AG09309 (cell line): ENCODE results near the gene KCTD6.
A peak's percentile ranks its signal among the peaks of the same experiment; 100 is the strongest.

Experiments used
- DNase-seq: peaks from one replicate; pipeline ENCODE4 v3.0.0-alpha.2; 2010; ENCODE audit warnings: low read depth
- H3K4me3 ChIP-seq: 2 replicates; pipeline ENCODE4 v1.5.1; 2011; ENCODE audit warnings: mild to moderate bottlenecking, low read depth, low read length, moderate library complexity; ENCODE audit not compliant: control insufficient read depth
- TF ChIP-seq, protein P1 (sequence below): IDR thresholded peaks from 2 replicates; pipeline ENCODE4 v1.5.1; 2011; ENCODE audit warnings: mild to moderate bottlenecking, low read depth, low read length, inconsistent platforms; ENCODE audit not compliant: insufficient read depth, control insufficient read depth; ENCODE audit errors: missing control alignments

Gene KCTD6

GRCh38 chr3:58535531-58536500, 43.9 kb downstream of the KCTD6 start:
- H3K4me3 ChIP-seq: no peak overlapping the region; the same call in 1 of the 2 replicates
- TF ChIP-seq, protein P1, sequence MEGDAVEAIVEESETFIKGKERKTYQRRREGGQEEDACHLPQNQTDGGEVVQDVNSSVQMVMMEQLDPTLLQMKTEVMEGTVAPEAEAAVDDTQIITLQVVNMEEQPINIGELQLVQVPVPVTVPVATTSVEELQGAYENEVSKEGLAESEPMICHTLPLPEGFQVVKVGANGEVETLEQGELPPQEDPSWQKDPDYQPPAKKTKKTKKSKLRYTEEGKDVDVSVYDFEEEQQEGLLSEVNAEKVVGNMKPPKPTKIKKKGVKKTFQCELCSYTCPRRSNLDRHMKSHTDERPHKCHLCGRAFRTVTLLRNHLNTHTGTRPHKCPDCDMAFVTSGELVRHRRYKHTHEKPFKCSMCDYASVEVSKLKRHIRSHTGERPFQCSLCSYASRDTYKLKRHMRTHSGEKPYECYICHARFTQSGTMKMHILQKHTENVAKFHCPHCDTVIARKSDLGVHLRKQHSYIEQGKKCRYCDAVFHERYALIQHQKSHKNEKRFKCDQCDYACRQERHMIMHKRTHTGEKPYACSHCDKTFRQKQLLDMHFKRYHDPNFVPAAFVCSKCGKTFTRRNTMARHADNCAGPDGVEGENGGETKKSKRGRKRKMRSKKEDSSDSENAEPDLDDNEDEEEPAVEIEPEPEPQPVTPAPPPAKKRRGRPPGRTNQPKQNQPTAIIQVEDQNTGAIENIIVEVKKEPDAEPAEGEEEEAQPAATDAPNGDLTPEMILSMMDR: no peak
- DNase-seq: no peak

- TF ChIP-seq, protein P1: no peak
- H3K4me3 ChIP-seq: peak within 1 kb of the TSS; percentile 48
- peak; percentile 43 for DNase-seq
Measured at GRCh38 chr3:58536501-58537411, 44.9 kb downstream of the KCTD6 start, which contains the start of gene ACOX2. Gene ACOX2, minus strand, starts transcription at chr3:58537190. Its CDS starts 2,084 bp downstream, at chr3:58535106.

DNA sequence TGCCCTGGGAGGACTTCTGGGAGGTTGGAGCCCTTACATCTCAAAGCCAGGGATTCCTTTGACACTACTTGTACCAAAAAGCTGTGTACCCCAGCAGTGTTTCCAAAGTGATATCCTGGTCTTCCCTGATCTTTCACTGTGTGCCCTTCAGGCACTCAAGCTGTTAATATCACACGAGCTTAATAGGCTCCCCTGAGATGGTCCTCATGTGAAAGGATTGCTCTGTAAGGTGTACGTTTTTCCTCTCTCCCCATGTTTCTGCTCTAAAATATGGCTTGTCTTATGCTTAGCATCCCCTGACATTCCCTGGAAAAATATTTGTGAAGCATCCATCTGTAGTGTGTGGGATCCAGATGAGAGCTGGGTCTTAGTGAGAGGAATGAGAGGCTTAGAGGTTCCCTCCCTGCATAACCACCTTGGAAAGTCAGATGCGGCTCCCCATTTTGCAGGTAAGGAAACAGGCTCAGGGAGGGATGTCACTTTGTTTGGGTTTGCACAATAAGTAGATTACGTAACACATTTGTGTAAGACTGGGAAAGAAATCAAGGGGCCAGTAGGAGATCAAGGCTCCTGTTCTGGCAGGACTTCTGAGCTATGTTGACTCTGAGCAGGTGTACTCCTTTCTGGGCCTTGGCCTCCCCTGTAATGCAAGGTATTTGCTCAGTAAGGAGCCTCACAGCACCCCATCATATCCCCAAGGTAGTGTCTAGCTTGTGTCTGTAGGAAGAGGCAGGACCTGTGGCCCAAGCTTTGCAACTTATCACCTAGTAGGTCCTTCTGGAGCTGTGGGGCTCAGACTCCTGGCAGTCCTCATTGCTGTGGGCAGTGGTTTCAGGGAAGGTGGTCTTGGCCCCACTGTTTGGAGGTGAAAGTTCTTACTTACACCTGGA, 45.8 kb downstream of the KCTD6 start:
- DNase-seq: no peak
- TF ChIP-seq, protein P1: no peak
- H3K4me3 ChIP-seq: no peak overlapping the region

DNA sequence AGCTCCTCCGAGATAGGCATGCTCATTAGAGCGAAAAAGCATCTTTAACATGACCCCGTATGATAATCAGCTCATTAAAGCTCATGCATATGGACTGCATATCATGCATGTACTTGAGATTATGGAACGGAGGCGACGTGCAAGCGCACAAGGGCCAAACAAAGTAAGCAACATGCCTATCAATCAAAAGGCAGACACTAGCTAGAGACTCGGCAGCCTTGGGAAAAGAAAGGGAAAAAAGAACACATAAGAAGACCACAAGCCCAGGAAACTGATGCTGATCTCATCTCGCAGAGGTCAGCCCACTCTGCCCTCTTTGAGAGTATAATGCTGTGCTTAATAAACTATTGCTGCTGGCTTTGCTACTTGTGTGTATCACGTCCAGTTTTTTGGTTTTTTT, 47.7 kb downstream of the KCTD6 start:
- DNase-seq: no peak
- TF ChIP-seq, protein P1: no peak
- H3K4me3 ChIP-seq: no peak overlapping the region

- no peak overlapping the region for H3K4me3 ChIP-seq
- no peak for DNase-seq
- TF ChIP-seq, protein P1: no peak
Measured at GRCh38 chr3:58540176-58540858, 48.4 kb downstream of the KCTD6 start.

DNA sequence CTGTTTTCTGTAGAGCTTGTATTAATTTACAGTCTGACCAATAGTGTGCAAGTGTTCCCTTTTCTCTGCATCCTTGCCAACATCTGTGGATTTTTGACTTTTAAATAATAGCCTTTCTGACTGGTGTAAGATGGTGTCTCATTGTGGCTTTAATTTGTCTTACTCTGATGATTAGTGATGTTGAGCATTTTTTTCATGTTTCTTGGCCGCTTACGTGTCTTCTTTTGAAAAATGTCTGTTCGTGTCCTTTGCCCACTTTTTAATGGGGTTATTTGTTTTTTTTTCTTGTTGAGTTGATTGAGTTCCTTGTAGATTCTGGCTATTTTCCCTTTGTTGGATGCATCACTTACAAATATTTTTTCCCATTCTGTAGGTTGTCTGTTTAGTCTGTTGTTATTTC, 52.6 kb downstream of the KCTD6 start:
- TF ChIP-seq, protein P1: no peak
- no peak for DNase-seq
- H3K4me3 ChIP-seq: no peak overlapping the region
